HFFc6 (cell line): ENCODE data around the gene OR2AP1. TPM values are rescaled to one million over a fixed set of nuclear protein-coding genes. Genes with fewer than 3 reads are reported as not detected.
"Not testable (repeated sequence)": the region's sequence is repeated elsewhere in the genome, so short reads cannot be mapped to it uniquely, and the experiment has no call there.

Source experiments
- DNase-seq: peaks from one replicate; pipeline ENCODE4 v3.0.0-alpha.2; 2018
- H3K27ac Mint-ChIP-seq: 2 replicates; pipeline ENCODE4 v1.8.0; 2020; ENCODE audit warnings: mild to moderate bottlenecking, mixed read lengths
- H3K27me3 Mint-ChIP-seq: 2 replicates; pipeline ENCODE4 v1.8.0; 2021; ENCODE audit warnings: mild to moderate bottlenecking, moderate library complexity, mixed read lengths; ENCODE audit not compliant: insufficient read depth
- H3K36me3 Mint-ChIP-seq: 2 replicates; pipeline ENCODE4 v1.8.0; 2021; ENCODE audit warnings: low read depth, mixed read lengths
- H3K4me1 Mint-ChIP-seq: 2 replicates; pipeline ENCODE4 v1.8.0; 2020; ENCODE audit warnings: low read depth, mixed read lengths
- H3K4me3 Mint-ChIP-seq: 2 replicates; pipeline ENCODE4 v1.8.0; 2020; ENCODE audit warnings: mild to moderate bottlenecking, moderate library complexity, mixed read lengths
- H3K9me3 Mint-ChIP-seq: 2 replicates; pipeline ENCODE4 v1.8.0; 2020; ENCODE audit warnings: mild to moderate bottlenecking, mixed read lengths
- CTCF ChIP-seq: fragments of 200-600 bp; sonication (generic); IDR thresholded peaks from 2 replicates; pipeline ENCODE4 v1.5.0; 2021; ENCODE audit warnings: antibody characterized with exemption, mild to moderate bottlenecking
- total RNA-seq, 6 experiments: library from RNA; stranded (reverse); fragmentation: NEBNext Ultra II Directional; extraction: Animal tissue kit (Norgen Biotek cat#: 25700); gene quantifications; 2 replicates in 1 of 6; 3 replicates in 5 of 6; pipeline ENCODE4 v1.2.3, GENCODE V29; 2021

The OR2AP1 gene
- total RNA-seq, 6 experiments from 2014 or later = not detected

- no peaks in the 10 kb centered on the region for H3K27me3 Mint-ChIP-seq
- peaks cover 14% of the 10 kb centered on the region for H3K9me3 Mint-ChIP-seq
- H3K4me1 Mint-ChIP-seq = no peaks in the 10 kb centered on the region
- H3K4me3 Mint-ChIP-seq = no peak overlapping the region
- H3K27ac Mint-ChIP-seq = no peak overlapping the region
- H3K36me3 Mint-ChIP-seq = no peaks in the 10 kb centered on the region
- DNase-seq = no peak
- TF ChIP-seq CTCF = no peak
Observed at GRCh38 chr12:55582066-55582465, 9.8 kb downstream of the OR2AP1 start.

- no peak overlapping the region for H3K27ac Mint-ChIP-seq
- H3K36me3 Mint-ChIP-seq = no peaks in the 10 kb centered on the region
- no peaks in the 10 kb centered on the region for H3K27me3 Mint-ChIP-seq
- TF ChIP-seq CTCF = no peak
- no peak for DNase-seq
- H3K4me3 Mint-ChIP-seq = no peak overlapping the region
- no peaks in the 10 kb centered on the region for H3K4me1 Mint-ChIP-seq
- peaks cover 26% of the 10 kb centered on the region for H3K9me3 Mint-ChIP-seq
Observed at GRCh38 chr12:55585817-55586216, 13.5 kb downstream of the OR2AP1 start.

GRCh38 chr12:55590152-55590551 is 17.9 kb downstream of the OR2AP1 start:
- H3K27ac Mint-ChIP-seq, H3K36me3 Mint-ChIP-seq, H3K4me1 Mint-ChIP-seq, DNase-seq, H3K27me3 Mint-ChIP-seq, H3K4me3 Mint-ChIP-seq: not testable (repeated sequence)
- H3K9me3 Mint-ChIP-seq = peaks cover 26% of the 10 kb centered on the region

- DNase-seq = no peak
- TF ChIP-seq CTCF = no peak
- H3K27me3 Mint-ChIP-seq = peaks cover 3% of the 10 kb centered on the region; the same call in 1 of the 2 replicates
- H3K4me3 Mint-ChIP-seq = no peak overlapping the region
- no peaks in the 10 kb centered on the region for H3K9me3 Mint-ChIP-seq
- H3K36me3 Mint-ChIP-seq = no peaks in the 10 kb centered on the region
- no peaks in the 10 kb centered on the region for H3K4me1 Mint-ChIP-seq
- H3K27ac Mint-ChIP-seq = no peak overlapping the region
Observed at GRCh38 chr12:55607821-55608594, 35.7 kb downstream of the OR2AP1 start.

- no peak overlapping the region for H3K4me3 Mint-ChIP-seq
- peaks cover 3% of the 10 kb centered on the region; the same call in 1 of the 2 replicates for H3K27me3 Mint-ChIP-seq
- H3K9me3 Mint-ChIP-seq = no peaks in the 10 kb centered on the region
- H3K4me1 Mint-ChIP-seq = no peaks in the 10 kb centered on the region
- no peak overlapping the region for H3K27ac Mint-ChIP-seq
- H3K36me3 Mint-ChIP-seq = no peaks in the 10 kb centered on the region
- DNase-seq = no peak
- TF ChIP-seq CTCF = no peak
Observed at GRCh38 chr12:55610598-55610997, 38.3 kb downstream of the OR2AP1 start.

- no peak for DNase-seq
- Mint-ChIP-seq H3K27me3 (peaks cover 7% of the 10 kb centered on the region; the same call in 1 of the 2 replicates), H3K9me3 (no peaks in the 10 kb centered on the region; the same call in 1 of the 2 replicates), H3K4me1 (no peaks in the 10 kb centered on the region), H3K27ac (no peak overlapping the region), H3K36me3 (no peaks in the 10 kb centered on the region), H3K4me3 (no peak overlapping the region)
- TF ChIP-seq CTCF = no peak
Observed at GRCh38 chr12:55612646-55613045, 40.4 kb downstream of the OR2AP1 start.
